SK-N-MC (cell line): Measurements from ENCODE around the gene DISC1.

Experiments
- DNase-seq: peaks from one replicate; pipeline ENCODE4 v3.0.0-alpha.2; 2011; ENCODE audit warnings: low read depth, low spot score
- H3K27ac ChIP-seq: fragments of 200-600 bp; sonication (generic); 2 replicates; pipeline ENCODE4 v1.5.1; 2016; ENCODE audit warnings: mixed run types
- H3K36me3 ChIP-seq: fragments of 200-600 bp; sonication (generic); 2 replicates; pipeline ENCODE4 v1.6.1; 2017; ENCODE audit warnings: antibody characterized with exemption, low read length, mixed read lengths; ENCODE audit not compliant: insufficient read depth
- H3K4me3 ChIP-seq: fragments of 200-600 bp; sonication (generic); 2 replicates; pipeline ENCODE4 v1.5.1; 2016
- H3K9ac ChIP-seq: fragments of 200-600 bp; sonication (generic); 2 replicates; pipeline ENCODE4 v1.8.0; 2017; ENCODE audit warnings: mixed run types, mixed read lengths; ENCODE audit not compliant: insufficient read length
- H3K9me3 ChIP-seq: fragments of 200-600 bp; sonication (generic); 2 replicates; pipeline ENCODE4 v1.6.1; 2017; ENCODE audit warnings: low read depth, mild to moderate bottlenecking, antibody characterized with exemption, low read length, moderate library complexity, mixed read lengths
- EZH2 ChIP-seq: fragments of 200-600 bp; sonication (generic); IDR thresholded peaks from one replicate; pipeline ENCODE4 v1.6.1; 2017; ENCODE audit warnings: antibody characterized with exemption
- FOXP2 ChIP-seq: optimal IDR thresholded peaks from 2 replicates; pipeline ENCODE3; 2011; ENCODE audit warnings: mild to moderate bottlenecking, moderate library complexity; ENCODE audit not compliant: insufficient read depth; ENCODE audit errors: extremely low read length, control extremely low read depth
- POLR2AphosphoS5 ChIP-seq: IDR thresholded peaks from 2 replicates; pipeline ENCODE4 v1.6.1; 2012; ENCODE audit warnings: mild to moderate bottlenecking, low read depth, low read length, borderline replicate concordance

Gene DISC1

GRCh38 chr1:231847612-231848397 lies 221.2 kb downstream of the DISC1 start:
- no peak for DNase-seq
- H3K9me3 ChIP-seq: no peaks in the 10 kb centered on the region
- H3K9ac ChIP-seq: no peak overlapping the region
- TF ChIP-seq POLR2AphosphoS5 (no peak), FOXP2 (no peak), EZH2 (no peak)
- H3K27ac ChIP-seq: no peak overlapping the region
- H3K4me3 ChIP-seq: no peak overlapping the region
- H3K36me3 ChIP-seq: no peaks in the 10 kb centered on the region

- no peak overlapping the region for H3K4me3 ChIP-seq
- no peak for DNase-seq
- H3K9me3 ChIP-seq: no peaks in the 10 kb centered on the region
- H3K27ac ChIP-seq: no peak overlapping the region
- no peak overlapping the region for H3K9ac ChIP-seq
- TF ChIP-seq POLR2AphosphoS5 (no peak), FOXP2 (no peak)
- no peaks in the 10 kb centered on the region for H3K36me3 ChIP-seq
These were observed 223.4 kb downstream of the DISC1 start for GRCh38 chr1:231849981-231850380.

- no peak overlapping the region for H3K27ac ChIP-seq
- no peaks in the 10 kb centered on the region for H3K9me3 ChIP-seq
- no peaks in the 10 kb centered on the region for H3K36me3 ChIP-seq
- no peak overlapping the region for H3K9ac ChIP-seq
- no peak overlapping the region for H3K4me3 ChIP-seq
- no peak for TF ChIP-seq FOXP2
- no peak for TF ChIP-seq EZH2
- TF ChIP-seq POLR2AphosphoS5: no peak
- DNase-seq: no peak
These were observed 224.2 kb downstream of the DISC1 start for GRCh38 chr1:231850786-231851185.

GRCh38 chr1:231853588-231854207 lies 227.1 kb downstream of the DISC1 start:
- Histone ChIP-seq H3K9me3 (no peaks in the 10 kb centered on the region), H3K36me3 (no peaks in the 10 kb centered on the region), H3K27ac (no peak overlapping the region), H3K4me3 (no peak overlapping the region), H3K9ac (no peak overlapping the region)
- DNase-seq: no peak
- TF ChIP-seq EZH2 (no peak), FOXP2 (no peak), POLR2AphosphoS5 (no peak)

- no peak overlapping the region for H3K4me3 ChIP-seq
These were observed 228.8 kb downstream of the DISC1 start for GRCh38 chr1:231855361-231855760.

GRCh38 chr1:231855926-231856325 lies 229.3 kb downstream of the DISC1 start:
- no peak overlapping the region for H3K27ac ChIP-seq
- no peak for DNase-seq

More at GRCh38 chr1:231855361-231855760, 228.8 kb downstream of the DISC1 start:
- DNase-seq: no peak
- no peaks in the 10 kb centered on the region for H3K9me3 ChIP-seq
- no peak overlapping the region for H3K9ac ChIP-seq
- H3K36me3 ChIP-seq: no peaks in the 10 kb centered on the region
- no peak overlapping the region for H3K27ac ChIP-seq
- TF ChIP-seq POLR2AphosphoS5 (no peak), EZH2 (no peak), FOXP2 (no peak)

GRCh38 chr1:231856426-231856825 lies 229.8 kb downstream of the DISC1 start:
- H3K27ac ChIP-seq: no peak overlapping the region
- H3K4me3 ChIP-seq: no peak overlapping the region
- no peaks in the 10 kb centered on the region for H3K36me3 ChIP-seq
- TF ChIP-seq FOXP2 (no peak), EZH2 (no peak), POLR2AphosphoS5 (no peak)
- no peaks in the 10 kb centered on the region for H3K9me3 ChIP-seq
- H3K9ac ChIP-seq: no peak overlapping the region
- DNase-seq: no peak

More at GRCh38 chr1:231855926-231856325, 229.3 kb downstream of the DISC1 start:
- H3K4me3 ChIP-seq: no peak overlapping the region
- H3K9ac ChIP-seq: no peak overlapping the region
- no peaks in the 10 kb centered on the region for H3K9me3 ChIP-seq
- no peaks in the 10 kb centered on the region for H3K36me3 ChIP-seq
- TF ChIP-seq POLR2AphosphoS5: no peak
- no peak for TF ChIP-seq FOXP2
- no peak for TF ChIP-seq EZH2

GRCh38 chr1:231856894-231857293 lies 230.3 kb downstream of the DISC1 start:
- Histone ChIP-seq H3K9me3 (no peaks in the 10 kb centered on the region), H3K9ac (no peak overlapping the region), H3K27ac (no peak overlapping the region), H3K36me3 (no peaks in the 10 kb centered on the region), H3K4me3 (no peak overlapping the region)
- DNase-seq: no peak
- TF ChIP-seq FOXP2 (no peak), POLR2AphosphoS5 (no peak), EZH2 (no peak)

GRCh38 chr1:231857609-231858135 lies 231.1 kb downstream of the DISC1 start:
- H3K36me3 ChIP-seq: no peaks in the 10 kb centered on the region
- H3K27ac ChIP-seq: no peak overlapping the region
- H3K9ac ChIP-seq: no peak overlapping the region
- TF ChIP-seq FOXP2 (no peak), POLR2AphosphoS5 (no peak), EZH2 (no peak)
- H3K4me3 ChIP-seq: no peak overlapping the region
- no peaks in the 10 kb centered on the region for H3K9me3 ChIP-seq
- DNase-seq: no peak
